NCI-H774 (cell line): ENCODE results near the gene AFF3.

Source experiments
- DNase-seq: peaks from one replicate; lab custom pipeline; 2025; lab: John Stamatoyannopoulos, UW

Gene AFF3

DNA sequence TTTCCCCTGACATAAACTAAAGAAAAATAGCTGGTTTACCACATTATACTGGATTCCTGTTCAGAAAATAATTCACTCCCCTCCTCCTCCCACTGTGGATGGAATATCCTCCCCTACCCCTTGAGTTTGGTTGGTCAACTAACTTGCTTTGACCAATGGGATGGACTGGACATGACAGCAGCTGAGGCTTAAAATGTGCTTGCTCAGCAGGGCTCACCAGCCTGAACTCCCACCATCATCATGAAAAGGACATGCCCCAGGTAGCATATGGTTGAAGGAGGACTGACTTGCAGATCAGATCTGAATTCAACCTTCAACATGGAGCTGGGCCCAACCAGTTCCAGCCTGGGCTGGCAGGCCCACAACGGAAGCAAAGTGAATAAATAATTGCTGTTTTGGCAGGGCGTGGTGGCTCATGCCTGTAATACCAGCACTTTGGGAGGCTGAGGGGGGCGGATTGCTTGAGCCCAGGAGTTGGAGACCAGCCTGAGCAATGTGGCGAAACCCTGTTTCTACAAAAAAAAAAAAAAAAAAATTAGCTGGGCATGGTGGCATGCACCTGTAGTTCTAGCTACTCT lies 284.4 kb downstream of the AFF3 start:
- no peak for DNase-seq

DNA sequence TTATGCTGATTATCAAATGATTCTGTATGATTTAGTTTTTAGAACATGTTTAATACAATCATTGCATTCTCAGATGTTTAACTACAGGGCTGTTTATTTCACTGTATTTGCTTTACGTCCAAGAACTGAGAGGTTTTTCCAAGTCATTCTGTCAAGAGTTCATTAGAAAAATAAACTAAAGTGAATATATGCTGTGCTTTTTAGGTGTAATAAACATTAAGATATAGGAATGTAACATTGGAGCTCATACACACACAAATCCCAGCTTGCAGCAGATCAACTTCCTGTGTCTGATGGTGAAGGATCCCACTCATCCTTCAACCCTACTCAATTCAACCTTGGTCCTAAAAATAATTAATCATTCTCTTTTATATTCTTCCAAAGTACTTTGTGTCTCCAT lies 285.0 kb downstream of the AFF3 start:
- no peak for DNase-seq

DNA sequence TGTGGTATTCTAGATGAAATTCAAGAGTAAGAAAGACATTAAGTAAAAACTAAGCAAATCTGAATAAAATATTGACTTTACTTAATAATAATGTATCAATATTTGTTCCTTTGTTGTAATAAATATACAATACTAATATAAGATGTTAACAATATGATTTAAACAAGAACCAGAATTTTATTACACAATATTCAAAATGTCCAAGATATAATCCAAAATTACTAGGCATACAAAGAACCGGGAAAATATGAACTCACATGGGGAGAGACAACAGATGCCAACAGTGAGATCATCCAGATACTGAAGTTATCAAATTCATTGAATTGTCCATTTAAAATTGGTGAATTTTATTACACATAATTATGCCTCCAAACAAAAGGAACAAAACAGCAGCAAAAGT lies 286.3 kb downstream of the AFF3 start:
- DNase-seq, result no peak

DNA sequence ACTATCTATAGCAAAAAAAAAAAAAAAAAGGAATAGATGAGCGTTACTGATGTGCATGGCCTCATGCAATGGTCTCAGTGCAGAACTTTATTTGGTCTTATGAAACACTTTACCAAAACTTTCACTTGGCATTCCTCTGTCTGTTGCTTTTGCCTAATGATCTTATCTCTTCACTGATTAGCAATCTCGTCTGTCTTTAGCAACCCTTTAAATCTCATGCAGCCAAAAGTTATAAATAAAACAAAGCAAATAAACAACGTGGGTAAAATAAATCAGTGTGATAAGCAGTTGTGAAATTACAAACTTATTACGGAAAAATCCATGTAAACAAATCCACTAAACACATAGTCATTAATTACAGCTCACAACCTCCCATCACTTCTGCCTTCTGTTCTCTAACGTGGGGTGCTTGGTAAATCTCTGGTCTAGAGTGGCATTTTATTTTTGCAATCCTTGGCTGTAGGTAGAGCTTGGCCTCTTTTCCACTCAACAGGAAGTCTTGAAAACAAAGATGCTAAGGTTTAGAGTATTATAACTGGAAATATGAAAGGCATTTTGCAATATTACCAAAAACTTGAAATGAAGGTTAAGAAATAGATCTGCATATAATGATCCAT lies 288.0 kb downstream of the AFF3 start:
- no peak for DNase-seq

DNA sequence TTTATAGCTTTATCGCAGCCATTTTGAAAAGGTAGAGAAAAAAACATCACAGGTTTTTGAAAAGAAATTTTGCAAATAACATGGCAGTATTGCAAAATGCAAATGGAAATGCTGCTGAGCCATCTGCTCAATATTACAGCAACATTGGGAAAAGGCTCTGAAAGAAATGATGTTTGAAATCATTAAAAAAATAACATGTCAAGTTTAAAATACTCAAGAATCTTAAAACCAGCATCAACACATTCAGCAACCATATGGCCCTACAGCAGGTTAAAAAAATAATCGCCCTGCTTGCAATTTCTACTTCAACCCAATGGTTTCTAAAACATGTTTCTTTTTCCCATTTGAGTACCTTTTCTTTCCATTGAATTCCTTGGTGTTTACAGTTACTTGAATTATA lies 289.4 kb downstream of the AFF3 start:
- DNase-seq, result no peak

DNA sequence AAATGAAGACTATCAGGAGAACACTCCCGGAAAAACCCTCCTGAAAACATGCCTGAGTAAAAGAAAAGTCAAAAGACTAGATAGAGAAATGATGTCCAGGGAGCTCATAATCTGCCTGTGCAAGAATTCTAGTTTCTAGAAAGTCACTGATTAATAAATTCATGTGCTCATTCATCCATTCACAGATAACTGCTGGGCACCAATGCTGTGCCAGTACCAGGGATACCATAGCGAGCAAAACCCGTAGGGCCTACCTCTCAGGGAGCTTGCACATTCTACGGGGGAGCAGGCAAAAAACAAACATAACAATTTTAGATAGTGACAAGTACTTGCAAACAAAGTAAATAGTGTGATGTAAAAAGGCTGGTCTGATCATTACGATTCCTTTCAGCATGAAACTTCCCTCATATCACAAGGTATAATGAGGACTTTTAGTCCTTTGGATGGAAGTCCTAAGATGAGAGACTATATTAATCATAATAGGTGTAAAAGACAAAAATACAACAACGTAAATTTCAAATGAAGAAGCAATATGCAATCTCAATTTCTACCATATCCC lies 289.9 kb downstream of the AFF3 start:
- DNase-seq, result no peak

DNA sequence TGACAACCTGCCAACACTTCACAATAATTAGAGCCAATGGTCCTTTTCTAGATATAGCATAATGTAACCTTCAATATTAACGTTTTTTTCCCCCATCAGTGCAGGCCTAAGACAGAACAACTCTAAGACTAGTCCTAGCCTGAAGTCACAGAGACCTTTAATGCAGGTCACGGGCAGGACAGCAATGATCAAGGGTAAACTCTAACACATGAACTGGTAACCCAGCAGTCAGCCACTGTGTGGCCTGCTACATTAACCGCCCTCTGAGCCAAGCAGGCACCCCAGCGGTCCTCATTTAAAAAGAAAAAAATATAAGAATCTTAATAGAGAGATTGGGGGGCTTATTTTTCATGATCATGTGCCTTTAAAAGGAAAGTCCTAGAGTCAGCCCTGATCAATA lies 290.6 kb downstream of the AFF3 start:
- no peak for DNase-seq

DNA sequence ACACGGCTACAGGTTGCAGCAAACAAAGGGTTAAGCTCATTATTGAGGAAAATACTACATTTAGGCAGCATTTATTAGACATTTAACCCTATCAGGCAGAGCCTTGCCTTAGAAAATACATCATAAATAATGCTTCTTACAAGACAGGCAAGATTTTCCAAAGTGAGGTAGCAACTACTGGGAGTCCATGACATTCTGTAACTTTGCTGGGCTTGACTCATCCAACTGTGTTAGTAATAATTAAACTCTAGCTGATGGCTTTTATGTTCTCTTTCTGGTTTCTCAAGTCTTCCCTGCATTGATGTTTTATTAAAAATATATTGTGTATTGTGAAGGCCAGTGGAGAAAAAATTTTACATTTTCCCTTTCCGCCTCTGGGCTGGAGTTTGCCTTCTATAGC lies 291.3 kb downstream of the AFF3 start:
- no peak for DNase-seq

DNA sequence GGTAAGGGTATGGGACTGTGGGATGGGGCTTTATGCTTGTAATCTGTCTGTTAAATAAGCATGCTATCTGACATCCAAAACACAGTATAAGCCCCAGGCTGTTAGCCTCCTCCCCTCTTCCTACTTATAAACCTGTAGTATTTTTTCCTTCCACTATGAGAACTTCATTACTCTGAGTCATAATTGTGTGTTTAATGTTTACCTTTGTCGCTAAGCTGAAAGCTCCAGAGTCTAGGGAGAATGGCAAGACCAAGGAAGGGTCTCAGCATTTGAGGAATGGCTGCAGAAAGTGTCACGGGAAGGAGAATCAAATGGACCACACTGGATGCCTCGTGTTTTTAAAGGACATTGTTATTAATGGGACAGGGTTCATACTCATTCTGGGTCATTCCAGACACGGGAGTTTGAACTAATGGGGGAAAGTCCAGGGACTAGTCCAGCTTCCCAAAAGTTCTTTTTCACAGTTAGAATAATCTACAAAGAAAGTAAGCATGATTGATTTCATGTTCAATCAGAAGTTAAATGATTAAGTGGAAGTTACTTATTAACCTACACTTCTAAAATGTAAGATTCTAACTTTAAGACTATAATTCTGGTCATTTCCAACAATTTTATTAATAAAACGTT lies 292.2 kb downstream of the AFF3 start:
- DNase-seq, result no peak

DNA sequence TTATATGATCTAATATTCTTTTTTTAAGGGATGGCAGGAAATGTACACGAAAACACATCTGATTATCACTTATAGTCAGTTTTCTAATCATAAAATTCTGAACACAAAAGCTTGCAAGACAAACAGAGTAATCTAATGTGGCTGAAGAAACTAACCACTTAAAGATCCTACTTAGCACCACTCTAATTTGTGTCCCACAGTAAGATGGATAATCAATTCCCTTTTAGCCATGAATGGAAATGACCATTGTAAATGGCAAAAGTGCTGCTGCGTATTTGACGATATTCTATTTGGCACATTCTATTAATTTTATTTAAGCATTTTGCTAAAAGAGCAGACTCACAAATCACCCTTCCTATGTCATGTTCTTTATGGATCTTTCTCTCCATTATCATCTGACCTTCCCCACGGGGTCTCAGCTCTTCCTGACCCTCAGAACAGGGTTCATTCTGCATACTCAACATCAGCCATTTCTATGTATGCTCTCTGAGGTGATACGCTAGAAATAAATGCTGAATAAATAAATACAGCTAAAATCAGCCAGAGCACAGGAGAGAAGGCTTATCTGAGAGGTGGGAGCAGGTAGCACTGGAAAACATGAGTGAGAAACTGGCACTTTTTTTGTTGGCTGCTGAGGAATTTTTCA lies 295.8 kb downstream of the AFF3 start:
- no peak for DNase-seq

DNA sequence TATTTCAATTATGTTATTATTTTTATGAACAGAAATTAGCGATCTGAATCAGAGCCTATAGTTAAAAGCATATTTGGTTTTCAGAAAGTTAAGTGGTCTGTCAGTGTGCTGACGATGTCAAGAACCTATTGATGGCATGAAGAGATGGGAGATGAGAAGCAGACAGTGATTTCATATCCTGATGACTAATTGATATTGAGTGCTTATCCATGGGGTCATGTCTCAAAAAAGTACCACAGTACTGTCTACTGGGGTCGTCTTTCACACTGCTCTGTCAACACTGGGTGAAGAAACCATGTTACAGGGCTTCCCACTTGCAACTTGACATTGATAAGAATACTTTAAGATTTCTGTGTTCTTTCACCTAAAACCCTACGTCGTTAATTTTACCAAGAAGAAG lies 297.1 kb downstream of the AFF3 start:
- DNase-seq, result no peak

DNA sequence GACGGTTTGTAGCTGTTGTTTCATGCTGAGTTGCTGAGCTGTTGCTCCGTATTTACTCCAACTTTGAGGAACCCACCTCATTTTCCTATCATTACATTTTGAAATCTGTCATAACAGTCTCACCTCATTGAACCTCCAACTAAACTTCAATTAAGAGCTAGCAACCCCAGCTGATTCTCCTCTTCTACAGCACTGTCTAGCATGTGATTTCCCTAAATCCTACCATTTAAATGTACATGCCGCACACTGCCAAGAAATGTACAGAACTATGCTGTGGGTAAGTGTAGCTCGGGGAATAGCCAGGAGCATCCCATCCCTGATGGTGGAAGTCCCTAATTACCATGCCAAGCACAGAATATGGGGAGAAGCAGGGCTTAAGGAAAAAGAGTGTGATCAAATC lies 299.9 kb downstream of the AFF3 start:
- no peak for DNase-seq

DNA sequence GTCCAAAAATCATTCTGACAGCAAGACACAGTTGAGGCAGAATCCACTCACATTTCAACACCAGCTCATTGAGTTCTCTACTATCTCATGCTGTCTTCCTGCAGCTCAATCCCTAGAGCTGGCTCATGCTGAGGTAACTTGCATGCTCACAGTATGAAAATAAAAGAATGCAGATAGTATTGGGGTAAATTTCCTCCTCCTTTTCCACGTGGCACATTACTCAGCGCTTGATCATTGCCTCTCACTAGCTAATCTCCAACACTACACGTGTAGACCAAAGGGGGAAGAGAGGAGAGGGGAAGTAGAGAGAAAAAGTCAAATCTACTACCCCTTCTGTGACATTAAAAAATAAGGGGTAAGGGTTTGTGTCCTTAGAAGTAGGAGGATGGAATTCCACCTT lies 300.6 kb downstream of the AFF3 start:
- DNase-seq, result no peak

DNA sequence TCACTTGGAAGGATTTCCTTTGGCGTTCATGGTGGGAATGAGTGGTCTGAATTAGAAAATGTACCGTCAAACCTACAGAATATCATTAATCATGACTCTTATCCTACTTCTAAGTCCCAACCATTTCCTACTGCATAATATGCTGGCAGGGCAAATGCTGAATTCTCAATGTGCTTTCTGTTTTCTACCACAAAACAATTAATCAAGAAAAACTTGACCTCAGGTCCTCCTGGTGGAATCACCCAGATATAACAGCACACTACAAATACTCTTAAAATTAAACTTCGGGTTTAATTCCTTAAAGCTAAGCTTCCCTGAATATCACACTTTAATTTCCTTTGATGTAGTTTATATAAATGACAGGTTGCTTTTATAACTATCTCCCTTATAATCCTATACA lies 301.6 kb downstream of the AFF3 start:
- no peak for DNase-seq

DNA sequence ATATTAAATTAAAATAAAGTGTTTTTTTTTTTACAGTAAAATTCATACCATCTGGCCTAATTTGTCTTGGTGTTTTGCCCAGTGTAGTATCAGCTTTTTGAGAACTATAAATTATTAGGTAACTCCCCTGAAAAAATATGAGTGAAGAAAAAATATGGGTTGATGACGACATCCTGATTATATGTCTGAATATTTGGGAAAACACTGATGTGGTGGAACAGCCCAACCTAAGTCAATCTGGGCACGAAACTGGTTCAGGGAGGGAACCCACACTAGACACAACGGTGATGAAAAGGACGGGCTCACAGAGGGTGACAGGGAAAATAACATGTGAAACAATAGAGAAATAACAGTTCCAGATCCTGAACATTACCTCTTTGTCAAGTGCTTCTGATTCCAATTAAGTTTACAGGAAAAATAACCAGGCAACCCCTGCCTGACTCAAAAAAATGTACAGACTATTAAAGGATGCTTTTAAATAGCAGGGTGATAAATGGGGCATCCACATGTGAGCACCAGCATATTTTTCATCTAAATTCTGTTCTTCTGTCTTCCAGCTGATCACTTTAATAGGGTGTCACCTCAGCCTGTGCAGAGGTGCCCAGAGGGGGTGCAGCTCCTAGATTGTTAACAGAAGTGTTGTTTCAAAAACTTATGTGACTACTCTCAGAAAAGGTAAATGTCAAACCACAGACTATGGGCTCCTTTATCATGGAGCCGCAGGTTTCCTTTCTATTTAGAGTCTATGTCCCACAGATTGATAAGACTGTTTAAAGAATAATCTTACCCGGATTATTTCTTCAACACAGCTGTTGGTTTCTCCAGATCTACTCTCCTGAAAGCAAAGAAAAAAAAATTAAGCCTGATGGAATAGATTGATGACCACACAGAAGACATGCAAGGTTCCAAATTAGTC lies 305.4 kb downstream of the AFF3 start:
- DNase-seq, result no peak

DNA sequence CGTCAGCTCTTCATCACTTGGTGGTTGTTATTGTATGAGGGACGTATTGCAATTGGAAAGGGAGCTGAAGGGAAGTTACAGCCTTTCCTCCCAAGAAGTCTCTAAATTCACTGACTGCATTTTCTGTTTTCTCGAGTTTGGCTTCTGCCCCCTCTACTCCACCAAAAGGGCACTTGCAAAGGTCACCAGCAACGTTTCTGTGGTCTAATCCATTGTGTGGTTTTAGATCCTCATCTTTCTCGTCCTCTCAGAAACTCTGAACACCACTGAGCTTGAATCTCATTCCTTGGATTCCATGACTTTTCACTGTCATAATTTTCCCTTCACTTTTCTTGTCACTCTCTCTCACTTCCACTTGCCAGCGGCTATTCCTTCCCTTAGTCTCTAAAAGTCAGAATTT lies 308.0 kb downstream of the AFF3 start:
- no peak for DNase-seq

DNA sequence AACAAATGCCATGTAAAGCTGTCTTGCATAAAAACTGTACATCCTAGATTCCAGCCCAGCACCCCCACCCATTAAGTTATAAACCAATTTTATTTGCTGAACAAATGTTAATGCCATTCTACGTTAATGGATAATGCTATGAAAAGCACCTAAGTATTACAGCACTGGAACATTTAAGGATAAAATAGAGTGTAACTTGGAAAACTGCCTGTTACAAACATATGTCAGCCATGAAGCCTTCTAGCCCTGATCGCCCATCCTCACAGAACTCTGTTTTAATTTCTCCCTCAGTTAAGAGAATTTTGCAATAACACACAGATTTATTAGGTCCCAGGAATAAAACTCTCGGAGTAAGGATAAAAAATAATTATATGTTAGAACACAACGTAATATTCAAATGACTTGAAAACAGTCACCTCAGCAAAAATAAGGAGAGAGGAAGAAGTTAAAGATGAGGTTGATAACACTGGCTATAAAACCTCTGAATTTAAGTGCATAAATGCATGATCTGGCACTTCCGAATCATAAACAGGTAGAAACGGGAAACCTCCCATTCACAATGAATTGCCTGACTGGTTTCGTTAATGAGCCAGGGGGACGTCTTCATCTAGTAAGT lies 308.7 kb downstream of the AFF3 start:
- DNase-seq, result no peak

DNA sequence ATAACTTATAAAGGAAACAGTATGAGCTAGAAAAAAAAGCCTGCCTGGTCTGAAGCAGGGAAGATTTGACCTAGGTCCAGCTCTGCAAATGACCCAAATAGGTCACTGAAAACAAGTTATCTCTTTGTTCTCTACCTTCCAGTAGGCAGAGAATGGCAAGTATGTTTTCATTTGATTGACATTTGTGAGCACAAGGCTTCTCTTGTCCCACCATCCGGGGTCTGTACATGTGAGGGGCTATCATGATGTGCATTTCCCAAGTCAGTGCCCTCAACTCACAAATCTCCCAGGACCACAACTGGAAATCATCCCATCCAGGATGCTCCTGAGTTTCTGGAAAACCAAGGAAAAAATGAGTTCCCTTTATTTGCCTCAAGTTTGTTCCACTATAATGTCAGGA lies 309.5 kb downstream of the AFF3 start:
- no peak for DNase-seq

DNA sequence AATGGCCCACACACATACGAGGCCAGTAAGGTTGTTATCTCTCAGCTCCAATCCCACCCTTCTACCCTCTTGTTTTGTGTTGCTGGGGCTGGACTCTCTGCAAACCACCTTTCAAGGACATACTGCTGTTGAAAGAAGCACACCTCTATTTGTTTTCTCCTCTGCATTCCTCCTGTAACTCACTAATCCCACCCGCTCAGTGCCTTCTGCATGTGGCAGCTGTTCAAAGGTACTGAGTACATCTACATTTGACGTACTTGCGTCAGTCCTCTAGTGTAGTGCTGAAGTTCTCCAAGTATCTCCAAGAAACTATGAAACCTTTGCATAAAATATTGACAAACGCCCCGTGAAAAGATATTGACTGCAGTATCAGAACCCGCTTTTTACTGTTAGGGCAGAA lies 310.6 kb downstream of the AFF3 start:
- no peak for DNase-seq

DNA sequence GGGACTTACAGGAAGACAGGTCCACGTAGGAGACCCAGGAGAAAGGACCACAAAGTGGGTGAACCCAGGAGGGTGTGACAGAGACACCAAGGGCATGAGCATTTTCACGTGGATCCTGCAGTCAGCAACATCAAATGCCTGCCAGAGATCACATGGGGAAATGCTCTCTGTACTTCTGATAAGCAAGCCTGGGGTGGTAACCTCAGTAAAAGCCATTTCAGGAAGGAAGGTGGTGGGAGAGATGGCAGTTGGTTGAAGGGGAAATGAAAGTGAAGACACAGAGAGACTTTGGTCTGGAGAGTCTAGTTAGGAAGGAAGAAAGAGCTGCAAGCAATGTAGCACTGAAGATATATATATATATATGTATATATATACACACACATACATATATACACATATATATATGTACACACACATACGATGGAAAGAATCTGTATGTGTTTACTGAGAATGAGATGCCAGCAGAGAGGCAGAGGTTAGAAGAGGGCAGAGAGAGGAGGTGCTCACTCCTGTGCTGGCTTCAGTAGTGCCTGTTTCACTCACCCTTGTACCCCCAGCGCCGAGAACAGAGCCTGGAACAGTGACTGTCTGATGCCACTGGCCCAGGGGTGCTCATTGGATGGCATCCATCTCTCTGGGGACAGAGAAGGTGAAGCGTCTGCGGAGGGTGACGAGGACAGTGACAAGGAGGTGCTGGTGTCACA lies 314.9 kb downstream of the AFF3 start:
- DNase-seq, result no peak

DNA sequence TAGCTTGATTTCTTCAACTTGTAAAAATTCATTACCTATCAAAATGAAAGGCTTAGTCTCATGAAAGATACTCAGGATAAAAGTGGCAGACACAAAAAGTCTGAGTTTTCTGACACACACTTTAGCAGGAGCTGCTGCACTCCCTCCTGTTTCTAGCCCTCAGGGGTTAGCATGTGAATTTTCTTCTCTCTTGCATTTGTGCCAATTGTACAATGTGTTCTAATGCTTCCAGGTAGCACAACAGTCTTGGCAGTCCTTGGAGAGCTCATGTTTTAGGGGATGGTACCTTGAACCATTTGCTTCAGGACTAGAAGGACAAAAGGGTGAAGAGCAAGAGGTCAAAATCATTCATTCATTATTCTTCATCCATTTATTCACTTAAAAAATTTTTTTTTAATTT lies 316.8 kb downstream of the AFF3 start:
- DNase-seq, result no peak
